Astrocyte (in vitro differentiated cells and primary cell): ENCODE measurements around the gene IL1RAPL2. TPM values are rescaled to one million over a fixed set of nuclear protein-coding genes. Genes with fewer than 3 reads are reported as not detected.
A peak's percentile ranks its signal among the peaks of the same experiment; 100 is the strongest.

ENCODE experiments used
- DNase-seq: peaks from one replicate; pipeline ENCODE4 v3.0.0-alpha.2; 2010; ENCODE audit warnings: low read depth
- FAIRE-seq: peaks from 2 replicates; lab custom pipeline; 2011; peaks lifted over from hg19 to GRCh38; lab: Jason Lieb, UNC
- H2AFZ ChIP-seq: 2 replicates; pipeline ENCODE4 v1.6.0; 2012; ENCODE audit warnings: low read depth, low read length, inconsistent platforms
- H3K27ac ChIP-seq: 2 replicates; pipeline ENCODE4 v1.5.1; 2011; ENCODE audit warnings: low read depth, low read length, inconsistent platforms
- H3K27me3 ChIP-seq: 2 replicates; pipeline ENCODE4 v1.6.0; 2011; ENCODE audit warnings: low read length, inconsistent platforms; ENCODE audit not compliant: insufficient read depth
- H3K36me3 ChIP-seq: 2 replicates; pipeline ENCODE4 v1.5.1; 2011; ENCODE audit warnings: low read length, inconsistent platforms; ENCODE audit not compliant: insufficient read depth
- H3K4me1 ChIP-seq: 2 replicates; pipeline ENCODE4 v1.5.1; 2011; ENCODE audit warnings: low read length, inconsistent platforms; ENCODE audit not compliant: insufficient read depth
- H3K4me2 ChIP-seq: 2 replicates; pipeline ENCODE4 v1.6.0; 2012; ENCODE audit warnings: low read length, inconsistent platforms
- H3K4me3 ChIP-seq: 2 replicates; pipeline ENCODE4 v1.5.1; 2011; ENCODE audit warnings: low read depth, mild to moderate bottlenecking, low read length, inconsistent platforms; ENCODE audit not compliant: insufficient read depth
- H3K79me2 ChIP-seq: 2 replicates; pipeline ENCODE4 v1.6.0; 2012; ENCODE audit warnings: mild to moderate bottlenecking, low read length, inconsistent platforms; ENCODE audit not compliant: insufficient read depth
- H3K9ac ChIP-seq: 2 replicates; pipeline ENCODE4 v1.6.0; 2012; ENCODE audit warnings: mild to moderate bottlenecking, low read length, inconsistent platforms
- H3K9me3 ChIP-seq: 2 replicates; pipeline ENCODE4 v1.5.1; 2012; ENCODE audit warnings: low read depth, mild to moderate bottlenecking, low read length, inconsistent platforms; ENCODE audit not compliant: insufficient read depth
- H4K20me1 ChIP-seq: 2 replicates; pipeline ENCODE4 v1.6.0; 2012; ENCODE audit warnings: low read length, inconsistent platforms; ENCODE audit not compliant: insufficient read depth
- H3K27ac Mint-ChIP-seq: one replicate; pipeline ENCODE4 v1.8.0; 2021; ENCODE audit warnings: mild to moderate bottlenecking, mixed read lengths; ENCODE audit not compliant: unreplicated experiment
- H3K27me3 Mint-ChIP-seq: one replicate; pipeline ENCODE4 v1.8.0; 2021; ENCODE audit warnings: low read depth, mixed read lengths; ENCODE audit not compliant: unreplicated experiment
- H3K36me3 Mint-ChIP-seq: one replicate; pipeline ENCODE4 v1.8.0; 2021; ENCODE audit warnings: low read depth, mixed read lengths; ENCODE audit not compliant: unreplicated experiment
- H3K4me1 Mint-ChIP-seq: one replicate; pipeline ENCODE4 v1.8.0; 2021; ENCODE audit warnings: low read depth, mixed read lengths; ENCODE audit not compliant: unreplicated experiment
- H3K4me3 Mint-ChIP-seq: one replicate; pipeline ENCODE4 v1.8.0; 2021; ENCODE audit warnings: mild to moderate bottlenecking, moderate library complexity, mixed read lengths; ENCODE audit not compliant: unreplicated experiment
- H3K9me3 Mint-ChIP-seq: one replicate; pipeline ENCODE4 v1.8.0; 2021; ENCODE audit warnings: mild to moderate bottlenecking, mixed read lengths; ENCODE audit not compliant: unreplicated experiment
- EZH2 ChIP-seq: IDR thresholded peaks from 2 replicates; pipeline ENCODE4 v1.6.1; 2012; ENCODE audit warnings: mild to moderate bottlenecking, low read length, inconsistent platforms; ENCODE audit not compliant: insufficient read depth
- total RNA-seq: library from RNA; stranded (reverse); gene quantifications from 2 replicates; pipeline ENCODE4 v1.2.1, GENCODE V29; 2021
- TF ChIP-seq, protein P1 (sequence below): IDR thresholded peaks from 2 replicates; pipeline ENCODE4 v1.5.1; 2011; ENCODE audit warnings: low read depth, mild to moderate bottlenecking, inconsistent platforms, low read length, moderate library complexity; ENCODE audit not compliant: insufficient read depth

Gene IL1RAPL2
- total RNA-seq, 1 donor from 2014 or later: 0.16 TPM

DNA sequence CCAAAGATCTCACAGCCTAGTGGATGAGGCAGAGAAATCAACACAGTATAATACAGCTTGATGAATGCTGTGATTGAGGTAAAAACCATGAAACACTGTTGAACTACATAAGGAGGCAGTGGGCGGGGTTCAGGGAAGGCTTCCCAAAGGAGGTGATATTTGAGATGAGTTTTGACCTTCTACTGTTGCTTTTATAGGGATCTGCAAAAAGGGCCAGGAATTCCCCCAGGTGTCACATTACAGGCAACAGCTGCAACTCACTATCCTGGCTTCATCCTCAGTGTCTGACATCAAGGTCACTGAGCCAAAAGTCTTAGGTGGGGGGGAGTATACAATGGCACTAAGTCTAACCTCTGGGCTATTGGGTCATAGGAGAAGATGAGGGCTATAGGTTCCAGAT is 1070.7 kb downstream of the IL1RAPL2 start:
- H3K27ac ChIP-seq: no peak overlapping the region

DNA sequence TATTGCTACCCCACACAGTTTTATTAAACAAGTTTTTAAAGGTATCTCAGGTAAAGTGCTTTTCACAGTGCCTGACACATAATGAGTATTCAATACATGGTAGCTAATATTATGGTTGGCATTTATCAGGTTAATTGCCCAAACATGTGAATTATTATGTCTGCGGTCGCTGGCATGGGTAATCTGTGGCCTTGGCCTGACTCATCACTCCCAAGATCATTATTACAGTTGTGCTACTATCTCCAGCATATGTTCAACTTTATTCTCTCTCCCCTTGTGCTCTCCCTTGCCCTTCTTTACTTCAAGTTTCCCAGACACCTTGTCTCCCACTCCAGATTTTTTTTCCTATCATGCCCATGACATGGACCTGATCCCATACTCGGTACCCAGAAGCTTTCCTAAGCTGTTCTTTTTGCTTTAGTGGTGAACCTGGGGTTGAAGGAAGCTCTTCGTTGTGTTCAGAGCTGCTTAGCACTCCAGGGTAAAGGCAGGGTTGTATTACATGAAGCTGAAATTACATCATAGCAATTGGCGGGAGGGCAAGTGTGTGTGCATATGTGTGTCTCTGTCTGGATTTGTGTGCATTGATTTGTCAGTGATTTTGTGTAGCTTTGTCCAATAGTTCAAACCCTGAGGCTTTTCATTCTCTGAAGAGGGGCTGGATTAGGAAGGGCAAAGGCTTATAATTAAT is 1079.8 kb downstream of the IL1RAPL2 start:
- DNase-seq (peak; percentile 7), FAIRE-seq (peak; percentile 98)
- Histone ChIP-seq H3K36me3 (no peaks in the 10 kb centered on the region), H3K9ac (no peak overlapping the region), H3K27ac (no peak overlapping the region), H3K4me3 (no peak overlapping the region), H3K9me3 (no peaks in the 10 kb centered on the region), H2AFZ (no peak overlapping the region), H3K4me2 (no peak overlapping the region), H3K4me1 (no peaks in the 10 kb centered on the region), H3K27me3 (no peaks in the 10 kb centered on the region), H3K79me2 (no peaks in the 10 kb centered on the region), H4K20me1 (no peaks in the 10 kb centered on the region)
- TF ChIP-seq, protein P1, sequence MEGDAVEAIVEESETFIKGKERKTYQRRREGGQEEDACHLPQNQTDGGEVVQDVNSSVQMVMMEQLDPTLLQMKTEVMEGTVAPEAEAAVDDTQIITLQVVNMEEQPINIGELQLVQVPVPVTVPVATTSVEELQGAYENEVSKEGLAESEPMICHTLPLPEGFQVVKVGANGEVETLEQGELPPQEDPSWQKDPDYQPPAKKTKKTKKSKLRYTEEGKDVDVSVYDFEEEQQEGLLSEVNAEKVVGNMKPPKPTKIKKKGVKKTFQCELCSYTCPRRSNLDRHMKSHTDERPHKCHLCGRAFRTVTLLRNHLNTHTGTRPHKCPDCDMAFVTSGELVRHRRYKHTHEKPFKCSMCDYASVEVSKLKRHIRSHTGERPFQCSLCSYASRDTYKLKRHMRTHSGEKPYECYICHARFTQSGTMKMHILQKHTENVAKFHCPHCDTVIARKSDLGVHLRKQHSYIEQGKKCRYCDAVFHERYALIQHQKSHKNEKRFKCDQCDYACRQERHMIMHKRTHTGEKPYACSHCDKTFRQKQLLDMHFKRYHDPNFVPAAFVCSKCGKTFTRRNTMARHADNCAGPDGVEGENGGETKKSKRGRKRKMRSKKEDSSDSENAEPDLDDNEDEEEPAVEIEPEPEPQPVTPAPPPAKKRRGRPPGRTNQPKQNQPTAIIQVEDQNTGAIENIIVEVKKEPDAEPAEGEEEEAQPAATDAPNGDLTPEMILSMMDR: no peak
- TF ChIP-seq EZH2: no peak
- no peaks in the 10 kb centered on the region for H3K9me3 Mint-ChIP-seq
- no peak overlapping the region for H3K27ac Mint-ChIP-seq
- H3K4me1 Mint-ChIP-seq: peaks cover 5% of the 10 kb centered on the region
- no peak overlapping the region for H3K4me3 Mint-ChIP-seq
- no peaks in the 10 kb centered on the region for H3K27me3 Mint-ChIP-seq
- no peaks in the 10 kb centered on the region for H3K36me3 Mint-ChIP-seq

More for the DNA sequence above, 1070.7 kb downstream of the IL1RAPL2 start:
- Histone ChIP-seq H3K27me3 (no peaks in the 10 kb centered on the region), H3K9me3 (no peaks in the 10 kb centered on the region), H3K9ac (no peak overlapping the region), H3K36me3 (no peaks in the 10 kb centered on the region), H4K20me1 (no peaks in the 10 kb centered on the region), H2AFZ (no peak overlapping the region), H3K4me1 (no peaks in the 10 kb centered on the region), H3K4me2 (no peak overlapping the region), H3K79me2 (no peaks in the 10 kb centered on the region), H3K4me3 (no peak overlapping the region)
- TF ChIP-seq, protein P1: no peak
- no peak for TF ChIP-seq EZH2
- H3K27ac Mint-ChIP-seq: no peak overlapping the region
- no peak overlapping the region for H3K4me3 Mint-ChIP-seq
- H3K36me3 Mint-ChIP-seq: no peaks in the 10 kb centered on the region
- DNase-seq (no peak), FAIRE-seq (peak; percentile 17)
- no peaks in the 10 kb centered on the region for H3K4me1 Mint-ChIP-seq
- peaks cover 1% of the 10 kb centered on the region for H3K27me3 Mint-ChIP-seq
- H3K9me3 Mint-ChIP-seq: no peaks in the 10 kb centered on the region
